Kidney glomerular epithelial cell (primary cell): Measurements from ENCODE around the gene PPP2R2C.

Experiments
- DNase-seq: peaks from one replicate; lab custom pipeline; 2025; lab: John Stamatoyannopoulos, UW

PPP2R2C gene

GRCh38 chr4:6329478-6330383, 142.7 kb downstream of the PPP2R2C start:
- no peak for DNase-seq

- DNase-seq, result no peak
Measured at GRCh38 chr4:6328526-6328925, 143.9 kb downstream of the PPP2R2C start.

- DNase-seq, result peak; percentile 15
Measured at GRCh38 chr4:6327220-6327917, 145.0 kb downstream of the PPP2R2C start.

DNA sequence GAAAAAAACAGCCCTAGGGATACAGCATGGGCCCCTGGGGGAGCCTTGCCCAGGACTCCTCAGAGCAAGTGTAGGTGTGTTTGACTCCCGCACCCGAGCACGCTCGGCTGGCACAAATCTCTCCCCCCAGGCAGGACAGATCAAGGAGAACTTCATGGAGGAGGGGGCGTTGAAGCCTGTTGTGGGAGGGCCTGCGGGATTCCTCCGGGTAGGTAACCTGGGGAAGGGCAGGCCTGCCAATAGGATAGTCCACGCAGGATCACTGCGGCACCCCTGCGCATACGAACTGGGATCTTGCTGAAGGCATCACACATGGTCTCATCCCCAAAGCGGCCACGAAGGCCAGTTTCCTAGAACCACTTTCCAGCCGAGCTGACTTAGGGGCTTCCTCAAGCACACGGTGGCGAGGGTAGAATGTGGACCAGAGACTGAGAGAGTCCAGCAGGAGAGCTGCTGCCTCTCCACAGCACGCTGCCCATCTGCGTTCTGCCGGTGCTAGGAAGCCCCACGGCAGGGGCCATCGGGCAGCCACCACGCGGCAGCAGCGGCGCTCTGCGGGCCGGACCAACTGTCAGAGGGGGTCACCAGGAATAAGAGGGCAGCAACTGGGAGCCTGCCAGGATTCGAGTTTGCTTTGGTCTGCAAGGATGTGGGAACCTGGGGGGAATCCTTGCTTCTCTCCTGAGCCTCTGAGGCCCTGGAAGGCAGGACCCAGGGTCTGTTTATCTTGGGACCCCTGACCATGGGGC, 145.9 kb downstream of the PPP2R2C start:
- no peak for DNase-seq

DNA sequence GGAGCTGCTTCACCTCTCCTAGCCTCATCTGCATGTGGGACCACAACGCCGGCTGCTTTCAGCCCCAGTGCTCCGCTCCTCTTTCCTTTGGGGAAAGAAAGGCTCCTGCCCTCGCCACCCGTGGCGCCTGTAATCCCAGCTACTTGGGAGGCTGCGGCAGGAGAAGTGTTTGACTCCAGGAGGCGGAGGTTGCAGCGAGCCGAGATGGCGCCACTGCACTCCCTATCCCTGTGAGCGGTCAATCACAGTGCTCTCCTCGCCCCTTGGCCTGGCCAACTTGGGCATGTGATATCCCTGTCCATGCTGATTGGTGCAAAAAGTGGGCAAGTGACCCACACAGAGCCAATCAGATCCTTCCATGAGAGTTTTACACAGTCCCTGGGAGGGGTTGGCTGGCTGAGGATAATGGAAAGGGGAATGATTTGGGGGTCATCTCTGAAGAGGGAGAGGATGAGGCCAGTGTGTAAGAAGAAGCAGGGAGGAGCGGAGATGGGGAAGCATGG, 146.6 kb downstream of the PPP2R2C start:
- DNase-seq, result no peak

- DNase-seq, result no peak
Measured at GRCh38 chr4:6324999-6325787, 147.2 kb downstream of the PPP2R2C start.

GRCh38 chr4:6324461-6324998, 147.9 kb downstream of the PPP2R2C start:
- DNase-seq, result no peak

DNA sequence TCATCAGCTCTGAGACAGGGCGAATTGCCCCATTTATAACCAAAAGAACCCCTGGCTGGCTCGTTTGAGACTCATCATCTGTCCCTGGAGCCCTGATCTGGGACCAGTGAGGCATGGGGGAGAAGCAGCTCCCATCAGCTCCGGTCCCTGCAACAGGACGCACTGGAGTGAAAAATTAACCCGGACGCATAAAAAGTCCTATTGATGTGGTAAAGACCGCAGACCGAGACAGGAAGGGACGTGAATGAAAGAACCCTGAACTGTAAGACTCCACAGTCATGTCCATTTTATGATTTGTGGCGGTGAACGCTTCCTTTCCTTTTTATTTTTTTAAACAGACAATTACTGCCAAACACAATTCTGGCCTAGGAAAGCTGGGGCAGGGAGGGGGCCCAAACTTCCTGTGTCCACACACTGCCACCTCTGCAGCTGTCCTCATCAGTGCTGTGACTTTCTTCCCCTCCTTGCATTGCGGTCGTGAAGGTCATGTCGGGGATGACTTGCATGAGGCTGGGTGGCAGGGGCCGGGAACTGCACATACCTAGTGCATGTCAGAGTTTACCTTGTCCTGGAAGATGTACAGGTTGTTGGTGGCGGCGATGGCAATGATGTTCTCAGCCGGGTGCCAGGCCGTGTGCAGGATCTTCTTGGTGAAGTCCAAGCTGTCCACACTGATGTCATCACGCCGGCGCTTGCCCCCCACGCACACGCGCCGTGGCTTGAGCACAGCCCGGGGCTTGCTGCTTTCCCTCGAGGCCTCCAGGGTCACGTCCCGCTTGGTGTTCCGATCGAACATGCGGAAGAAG, 149.4 kb downstream of the PPP2R2C start:
- no peak for DNase-seq

GRCh38 chr4:6322067-6322760, 150.2 kb downstream of the PPP2R2C start:
- DNase-seq, result no peak

GRCh38 chr4:6321361-6321760, 151.1 kb downstream of the PPP2R2C start:
- no peak for DNase-seq

GRCh38 chr4:6320663-6321062, 151.8 kb downstream of the PPP2R2C start:
- no peak for DNase-seq

- DNase-seq, result no peak
Measured at GRCh38 chr4:6319530-6320150, 152.8 kb downstream of the PPP2R2C start.

DNA sequence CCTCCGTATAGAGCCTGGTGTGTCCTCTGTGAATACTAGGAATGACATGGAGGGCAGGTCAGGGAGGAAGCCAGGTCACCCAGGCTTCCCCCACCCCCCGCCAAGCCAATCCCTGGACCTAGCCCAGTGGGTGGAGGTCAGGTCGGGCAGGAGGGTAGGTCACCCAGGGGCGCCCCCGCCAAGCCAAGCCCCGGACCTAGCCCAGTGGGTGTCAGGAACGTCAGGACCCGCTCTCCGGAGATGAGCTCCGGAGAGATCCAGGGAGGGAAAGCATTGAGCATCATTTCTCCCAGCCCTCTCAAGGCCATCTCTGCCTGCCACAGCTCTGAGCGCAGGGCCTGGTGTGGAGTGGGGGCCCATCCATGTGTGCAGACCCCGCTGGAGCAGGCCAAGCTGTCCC, 154.2 kb downstream of the PPP2R2C start:
- DNase-seq, result no peak

DNA sequence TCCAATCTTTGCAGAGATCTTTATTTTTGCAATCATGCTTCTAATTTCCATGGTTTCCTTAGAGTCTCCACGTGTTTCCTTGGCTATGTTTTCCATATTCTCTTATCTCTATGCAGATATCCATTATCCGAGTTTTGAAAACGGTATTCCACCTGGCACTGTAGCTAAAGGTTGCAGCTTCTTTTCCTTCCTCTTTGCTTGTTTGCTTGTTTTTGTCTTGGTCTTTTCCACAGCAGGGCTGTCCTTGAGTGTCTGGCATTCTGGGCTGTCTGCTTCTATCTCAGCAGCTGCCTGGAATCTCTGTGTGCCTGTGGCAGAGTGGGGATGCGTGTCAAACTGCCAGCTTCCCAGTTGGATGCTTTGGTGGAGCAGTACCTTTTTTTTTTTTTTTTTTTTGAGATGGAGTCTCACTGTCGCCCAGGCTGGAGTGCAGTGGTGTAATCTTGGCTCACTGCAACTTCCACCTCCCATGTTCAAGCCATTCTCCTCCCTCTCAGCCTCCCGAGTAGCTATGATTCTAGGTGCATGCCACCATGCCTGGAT, 155.9 kb downstream of the PPP2R2C start:
- no peak for DNase-seq

- DNase-seq, result no peak
Measured at GRCh38 chr4:6313216-6313615, 159.2 kb downstream of the PPP2R2C start.

- no peak for DNase-seq
Measured at GRCh38 chr4:6309777-6310176, 162.6 kb downstream of the PPP2R2C start.

DNA sequence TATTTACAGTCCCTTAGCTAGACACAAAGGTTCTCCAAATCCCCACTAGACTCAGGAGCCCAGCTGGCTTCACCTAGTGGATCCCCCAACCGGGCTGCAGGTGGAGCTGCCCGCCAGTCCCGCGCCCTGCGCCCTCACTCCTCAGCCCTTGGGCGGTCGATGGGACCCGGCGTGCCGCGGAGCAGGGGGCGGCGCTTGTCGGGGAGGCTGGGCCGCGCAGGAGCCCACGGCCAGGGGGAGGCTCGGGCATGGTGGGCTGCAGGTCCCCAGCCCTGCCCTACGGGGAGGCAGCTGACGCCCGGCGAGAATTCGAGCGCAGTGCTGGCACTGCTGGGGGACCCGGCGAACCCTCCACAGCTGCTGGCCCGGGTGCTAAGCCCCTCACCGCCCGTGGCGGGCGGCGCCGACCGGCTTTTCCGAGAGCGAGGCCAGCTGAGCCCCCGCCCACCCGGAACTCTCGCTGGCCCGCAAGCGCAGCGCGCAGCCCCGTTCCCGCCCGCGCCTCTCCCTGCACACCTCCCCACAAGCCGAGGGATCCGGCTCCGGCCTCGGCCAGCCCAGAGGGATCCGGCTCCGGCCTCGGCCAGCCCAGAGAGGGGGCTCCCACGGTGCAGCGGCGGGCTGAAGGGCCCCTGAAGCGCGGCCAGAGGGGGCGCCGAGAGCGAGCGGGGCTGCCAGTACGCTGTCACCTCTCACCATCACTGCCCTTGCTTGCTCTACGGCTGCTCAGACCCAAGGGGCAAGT, 163.3 kb downstream of the PPP2R2C start:
- DNase-seq, result no peak

DNA sequence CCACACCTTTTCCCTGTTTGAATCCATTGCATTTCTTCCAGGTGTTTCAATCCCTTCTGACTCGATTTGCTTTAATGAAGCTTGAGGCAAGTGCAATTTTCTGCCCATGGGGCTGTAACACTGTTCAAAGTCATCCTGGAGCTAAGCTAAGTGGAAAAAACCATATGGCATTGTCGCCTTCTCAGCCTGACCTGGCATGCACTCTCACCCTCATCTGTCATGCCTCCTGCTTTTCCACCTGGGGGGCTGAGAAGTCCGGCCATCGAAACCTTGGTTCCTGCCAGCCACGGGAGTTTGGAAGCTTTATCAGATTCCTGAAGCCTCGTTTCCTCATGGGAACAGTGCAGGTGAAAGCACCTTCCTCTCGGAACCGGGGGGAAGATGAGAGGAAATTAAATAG, 164.5 kb downstream of the PPP2R2C start:
- no peak for DNase-seq
